HG03060 (cell line): ENCODE results near the gene RTN3.
"Not testable (repeated sequence)": the region's sequence is repeated elsewhere in the genome, so short reads cannot be mapped to it uniquely, and the experiment has no call there.

Experiments used
- ATAC-seq: cut with Tn5 transposase; IDR thresholded peaks from one replicate; pipeline ENCODE4 v1.9.1; 2021; ENCODE audit warnings: low read depth, moderate number of reproducible peaks; ENCODE audit not compliant: unreplicated experiment

The RTN3 gene

GRCh38 chr11:63681321-63682065, at the start of gene RTN3:
Gene RTN3, plus strand, starts transcription at chr11:63681500. Its CDS starts 137 bp downstream, at chr11:63681637.
- ATAC-seq, result peak; percentile 77

GRCh38 chr11:63635762-63636465, 45.4 kb upstream of the RTN3 start:
- ATAC-seq, result no peak

GRCh38 chr11:63638436-63638835, 42.9 kb upstream of the RTN3 start:
- ATAC-seq, result not testable (repeated sequence)

GRCh38 chr11:63639199-63639832, 42.0 kb upstream of the RTN3 start:
- ATAC-seq, result no peak

- no peak for ATAC-seq
These were observed 39.6 kb upstream of the RTN3 start for GRCh38 chr11:63641727-63642126.

- ATAC-seq, result no peak
These were observed 38.1 kb upstream of the RTN3 start for GRCh38 chr11:63643205-63643604.

- ATAC-seq, result no peak
These were observed 28.6 kb upstream of the RTN3 start for GRCh38 chr11:63652671-63653070.

GRCh38 chr11:63660972-63661371, 20.3 kb upstream of the RTN3 start:
- no peak for ATAC-seq

GRCh38 chr11:63663809-63664208, 17.5 kb upstream of the RTN3 start:
- no peak for ATAC-seq

GRCh38 chr11:63666874-63667273, 14.4 kb upstream of the RTN3 start:
- ATAC-seq, result no peak

GRCh38 chr11:63667995-63668795, 13.1 kb upstream of the RTN3 start:
- ATAC-seq, result no peak

GRCh38 chr11:63670096-63670432, 11.2 kb upstream of the RTN3 start:
- ATAC-seq, result no peak

GRCh38 chr11:63670433-63671321, 10.6 kb upstream of the RTN3 start:
- ATAC-seq, result no peak

- peak; percentile 75 for ATAC-seq
These were observed 9.8 kb upstream of the RTN3 start, which contains the start of gene ATL3 for GRCh38 chr11:63671322-63672155. Gene ATL3, minus strand, starts transcription at chr11:63671376. Its CDS starts 41 bp downstream, at chr11:63671335.

GRCh38 chr11:63672156-63672463, 9.2 kb upstream of the RTN3 start:
- no peak for ATAC-seq

- ATAC-seq, result no peak
These were observed 8.3 kb upstream of the RTN3 start for GRCh38 chr11:63672936-63673539.

GRCh38 chr11:63673579-63673978, 7.7 kb upstream of the RTN3 start:
- no peak for ATAC-seq

GRCh38 chr11:63680834-63681320, 423 bp upstream of the RTN3 start:
- ATAC-seq, result no peak
